ENCODE data around the gene HCN2.
A peak's percentile ranks its signal among the peaks of the same experiment; 100 is the strongest.
"Not testable (repeated sequence)": the region's sequence is repeated elsewhere in the genome, so short reads cannot be mapped to it uniquely, and the experiment has no call there.

HCN2 gene

DNA sequence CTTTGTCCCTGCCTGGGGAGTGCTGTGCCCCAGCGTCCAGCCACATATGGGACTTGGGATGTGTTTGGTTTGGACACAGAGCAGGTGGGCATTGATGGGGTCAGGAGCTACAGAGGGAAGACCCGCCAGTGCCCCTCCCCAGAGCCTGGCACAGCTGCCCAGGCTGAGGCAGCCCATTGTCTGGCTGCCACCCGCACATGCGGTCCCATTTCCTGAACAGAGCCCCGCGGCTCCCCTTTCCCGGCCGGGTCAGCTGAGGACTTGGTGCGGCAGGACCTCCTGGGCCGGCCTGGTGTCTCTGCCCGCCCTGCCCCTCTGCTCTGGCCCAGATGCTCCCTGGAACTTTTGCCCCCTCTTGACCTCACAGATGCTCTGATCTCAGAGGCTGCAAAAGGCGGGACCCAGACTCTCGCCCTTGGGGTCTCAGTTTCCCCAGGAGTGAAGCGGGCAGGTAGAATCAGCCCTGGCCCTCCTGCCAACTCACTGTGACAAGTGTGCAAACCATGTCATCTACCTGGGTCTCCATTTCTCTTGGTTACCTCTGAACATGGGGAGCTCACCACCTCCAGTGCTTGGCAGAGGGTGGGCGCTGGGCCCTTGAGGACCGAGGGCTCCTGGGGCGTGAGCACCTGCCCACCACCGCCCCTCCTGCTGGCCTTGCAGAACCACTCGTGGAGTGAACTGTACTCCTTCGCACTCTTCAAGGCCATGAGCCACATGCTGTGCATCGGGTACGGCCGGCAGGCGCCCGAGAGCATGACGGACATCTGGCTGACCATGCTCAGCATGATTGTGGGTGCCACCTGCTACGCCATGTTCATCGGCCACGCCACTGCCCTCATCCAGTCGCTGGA, 17.8 kb downstream of the HCN2 start:
- DNase-seq, result no peak

- no peak for DNase-seq
Observed at GRCh38 chr19:608155-609003, 18.7 kb downstream of the HCN2 start.

GRCh38 chr19:609004-609346, 19.3 kb downstream of the HCN2 start:
- DNase-seq, result no peak

GRCh38 chr19:610071-610800, 20.6 kb downstream of the HCN2 start:
- peak; percentile 43 for DNase-seq

DNA sequence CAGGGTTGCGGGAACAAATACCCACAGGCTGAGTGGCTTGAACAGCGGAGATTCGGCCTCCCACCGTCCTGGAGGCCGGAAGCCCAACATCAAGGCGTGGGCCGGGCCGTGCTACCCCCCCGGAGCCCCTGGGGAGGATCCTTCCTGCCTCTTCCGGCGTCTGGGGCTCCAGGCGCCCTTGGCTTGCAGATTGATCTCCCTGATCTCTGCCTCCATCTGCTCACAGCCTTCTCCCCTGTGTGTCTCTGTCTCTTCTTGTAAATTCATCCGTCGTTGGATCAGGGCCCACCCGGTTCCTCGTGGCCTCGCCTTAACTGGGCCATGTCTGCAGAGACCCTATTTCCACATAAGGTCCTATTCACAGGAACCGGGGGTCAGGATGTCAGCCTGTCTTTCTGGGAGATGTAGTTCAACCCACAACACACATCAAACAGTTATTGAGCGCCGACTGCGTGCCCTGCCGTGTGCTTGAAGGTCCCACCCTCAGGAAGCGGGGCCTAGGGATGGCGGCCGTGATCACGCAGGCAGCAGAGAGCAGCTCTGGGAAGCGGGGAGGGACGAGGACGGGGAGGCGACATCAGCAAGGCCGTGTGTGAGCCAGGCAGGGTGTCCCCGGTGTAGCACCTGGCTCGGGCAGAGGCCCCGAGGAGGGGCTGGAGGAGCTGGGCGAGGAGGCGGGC, 21.3 kb downstream of the HCN2 start:
- peak; percentile 67 for DNase-seq

- peak; percentile 82 for DNase-seq
Observed at GRCh38 chr19:611481-611868, 21.8 kb downstream of the HCN2 start.

DNA sequence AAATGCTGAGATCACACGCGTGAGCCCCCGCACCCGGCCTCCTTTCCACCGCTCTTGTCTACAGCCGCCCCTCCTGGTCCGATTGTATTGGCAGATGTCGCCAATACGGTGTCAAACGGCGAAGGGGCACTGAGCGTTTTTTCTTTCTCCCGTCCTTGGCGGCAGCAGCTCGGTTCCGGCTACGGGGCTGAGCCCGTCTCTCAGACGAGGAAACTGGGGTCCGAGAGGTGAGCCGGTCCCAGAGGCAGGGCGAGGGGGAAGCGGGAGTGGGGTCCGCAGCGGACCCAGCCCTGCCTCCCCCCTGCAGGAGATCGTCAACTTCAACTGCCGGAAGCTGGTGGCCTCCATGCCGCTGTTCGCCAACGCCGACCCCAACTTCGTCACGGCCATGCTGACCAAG, 23.3 kb downstream of the HCN2 start:
- DNase-seq, result no peak

DNA sequence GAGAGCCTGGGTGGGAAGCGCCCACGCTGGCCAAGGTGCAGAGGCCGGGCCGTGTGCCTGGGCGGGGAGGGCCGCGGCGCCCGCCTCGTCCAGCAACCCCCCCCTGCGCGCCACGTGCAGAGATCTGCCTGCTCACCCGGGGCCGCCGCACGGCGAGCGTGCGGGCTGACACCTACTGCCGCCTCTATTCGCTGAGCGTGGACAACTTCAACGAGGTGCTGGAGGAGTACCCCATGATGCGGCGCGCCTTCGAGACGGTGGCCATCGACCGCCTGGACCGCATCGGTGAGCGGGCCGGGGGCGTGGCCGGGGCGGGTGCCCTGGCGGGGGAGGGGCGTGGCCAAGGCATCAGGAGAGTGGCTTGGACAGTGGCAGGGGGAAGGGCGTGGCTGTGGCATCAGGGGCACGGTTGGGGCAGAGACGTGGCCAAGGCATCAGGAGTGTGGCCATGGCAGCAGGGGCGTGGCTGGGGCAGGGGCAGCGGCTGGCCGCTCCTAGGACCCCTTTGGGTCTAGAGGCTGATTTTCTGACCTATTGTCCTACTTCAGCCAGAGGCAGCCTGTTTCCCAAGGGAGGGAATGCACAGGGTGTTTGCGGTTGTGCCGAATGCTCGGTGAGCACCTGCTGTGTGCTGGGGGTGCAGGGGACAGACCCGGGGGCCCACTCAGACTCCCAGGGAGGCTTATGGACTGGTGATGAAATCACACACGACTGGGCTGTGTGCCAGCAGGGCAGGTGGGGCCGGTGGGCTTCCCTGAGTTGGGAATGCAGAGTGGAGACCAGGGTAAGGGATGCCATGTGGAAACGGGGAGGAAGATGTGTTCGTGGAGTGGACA, 24.3 kb downstream of the HCN2 start:
- DNase-seq, result no peak

- DNase-seq, result no peak
Observed at GRCh38 chr19:615619-616018, 25.9 kb downstream of the HCN2 start.

DNA sequence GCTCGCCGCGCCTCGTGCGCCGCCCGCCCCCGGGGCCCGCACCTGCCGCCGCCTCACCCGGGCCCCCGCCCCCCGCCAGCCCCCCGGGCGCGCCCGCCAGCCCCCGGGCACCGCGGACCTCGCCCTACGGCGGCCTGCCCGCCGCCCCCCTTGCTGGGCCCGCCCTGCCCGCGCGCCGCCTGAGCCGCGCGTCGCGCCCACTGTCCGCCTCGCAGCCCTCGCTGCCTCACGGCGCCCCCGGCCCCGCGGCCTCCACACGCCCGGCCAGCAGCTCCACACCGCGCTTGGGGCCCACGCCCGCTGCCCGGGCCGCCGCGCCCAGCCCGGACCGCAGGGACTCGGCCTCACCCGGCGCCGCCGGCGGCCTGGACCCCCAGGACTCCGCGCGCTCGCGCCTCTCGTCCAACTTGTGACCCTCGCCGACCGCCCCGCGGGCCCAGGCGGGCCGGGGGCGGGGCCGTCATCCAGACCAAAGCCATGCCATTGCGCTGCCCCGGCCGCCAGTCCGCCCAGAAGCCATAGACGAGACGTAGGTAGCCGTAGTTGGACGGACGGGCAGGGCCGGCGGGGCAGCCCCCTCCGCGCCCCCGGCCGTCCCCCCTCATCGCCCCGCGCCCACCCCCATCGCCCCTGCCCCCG, 26.5 kb downstream of the HCN2 start:
- DNase-seq, result no peak

GRCh38 chr19:616747-617526, 27.3 kb downstream of the HCN2 start:
- no peak for DNase-seq

- DNase-seq, result no peak
Observed at GRCh38 chr19:617551-618246, 28.0 kb downstream of the HCN2 start.

- DNase-seq, result no peak
Observed at GRCh38 chr19:618247-618619, 28.6 kb downstream of the HCN2 start.

DNA sequence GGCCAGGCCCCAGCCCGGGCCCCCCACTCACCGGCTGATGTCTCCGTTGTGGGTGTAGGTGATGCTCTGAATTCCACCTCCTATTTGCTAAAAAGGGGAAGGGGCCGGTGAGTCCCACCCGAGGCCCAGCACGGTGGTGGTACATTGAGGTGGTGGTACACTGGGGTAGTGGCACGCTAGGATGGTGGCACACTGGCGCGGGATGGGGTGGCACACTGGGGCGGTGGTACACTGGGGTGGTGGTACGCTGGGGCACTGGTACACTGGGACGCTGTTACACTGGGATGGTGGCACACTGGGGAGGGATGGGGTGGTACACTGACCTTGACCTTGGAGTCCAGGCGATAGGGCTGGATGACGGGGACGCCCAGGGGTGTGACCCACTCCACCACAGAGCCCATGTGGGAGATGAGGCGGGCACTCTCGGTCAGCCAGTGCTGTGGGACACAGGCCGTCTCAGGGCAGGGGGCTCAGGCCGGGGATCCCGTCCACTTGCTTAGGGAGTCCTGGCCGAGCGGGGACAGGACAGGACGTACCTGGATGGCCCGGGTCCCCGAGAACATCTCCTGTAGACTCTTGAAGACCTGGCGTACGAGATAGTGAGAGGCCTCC, 29.1 kb downstream of the HCN2 start:
- no peak for DNase-seq

DNA sequence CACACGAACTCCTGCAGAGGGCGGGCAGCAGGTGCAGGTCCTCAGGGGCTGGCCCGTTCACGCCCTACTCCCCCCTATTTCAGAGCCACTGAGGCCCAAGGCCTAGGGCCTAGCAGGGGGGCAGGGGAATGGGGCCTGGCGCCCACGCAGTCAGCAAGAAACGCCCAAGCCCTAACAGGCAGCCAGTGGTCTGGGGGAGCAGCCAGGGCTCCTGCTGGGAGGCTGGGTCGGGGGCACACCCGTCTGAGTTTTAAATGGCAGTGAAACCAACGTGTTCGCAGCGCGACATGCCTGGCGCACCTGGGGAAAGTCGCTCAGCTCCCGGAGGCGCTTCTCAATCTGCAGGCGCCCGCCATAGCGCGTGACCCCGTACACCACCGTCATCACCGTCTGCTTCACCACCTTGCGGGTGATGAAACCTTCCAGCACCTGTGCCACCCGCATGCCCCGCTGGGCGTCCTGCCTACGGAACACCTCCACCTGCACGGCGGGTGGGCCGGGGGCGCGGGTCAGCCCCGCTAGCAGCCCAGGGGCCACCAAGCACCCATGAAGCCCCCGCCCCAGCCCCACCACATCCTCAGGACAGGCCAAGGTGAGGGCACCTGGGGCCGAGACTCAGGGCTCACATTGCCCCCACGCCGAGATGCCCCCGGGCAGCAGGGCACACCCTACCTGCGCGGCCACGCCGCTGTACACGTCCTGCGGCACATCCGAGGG, 29.8 kb downstream of the HCN2 start:
- no peak for DNase-seq

DNA sequence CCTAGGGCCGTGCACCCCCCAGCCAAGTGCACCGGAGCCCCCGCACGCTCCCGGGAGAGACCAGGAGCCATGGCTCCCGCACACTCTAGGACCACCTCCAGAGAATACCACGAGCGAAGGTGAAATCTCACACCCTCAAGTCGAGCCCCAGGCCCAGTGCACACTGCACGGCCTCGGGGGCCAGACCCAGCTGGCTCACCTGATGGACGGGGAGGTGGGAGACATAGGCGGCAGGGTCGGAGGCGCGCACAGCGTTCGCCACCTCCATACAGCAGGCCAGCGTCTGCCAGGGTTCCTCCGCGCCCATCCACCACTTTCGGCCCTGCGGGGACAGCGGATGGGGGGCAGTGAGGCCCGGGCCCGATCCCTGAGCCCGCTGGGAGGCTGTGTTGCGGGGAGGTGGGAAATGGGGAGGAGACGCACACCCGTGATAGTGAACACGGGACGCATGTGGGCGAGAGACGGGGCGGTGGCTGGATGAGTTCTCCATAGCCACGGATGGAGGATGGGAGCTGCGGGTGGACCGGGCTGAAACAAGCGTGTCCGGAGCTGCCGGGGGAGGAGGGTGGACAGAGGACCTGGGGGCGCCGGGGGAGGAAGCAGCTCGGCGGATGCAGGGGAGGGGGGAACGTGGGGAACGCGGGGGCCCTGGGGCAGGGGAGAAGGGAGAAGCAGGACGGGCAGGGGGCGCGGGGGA, 30.6 kb downstream of the HCN2 start:
- no peak for DNase-seq

- DNase-seq, result not testable (repeated sequence)
Observed at GRCh38 chr19:621191-621590, 31.5 kb downstream of the HCN2 start.

DNA sequence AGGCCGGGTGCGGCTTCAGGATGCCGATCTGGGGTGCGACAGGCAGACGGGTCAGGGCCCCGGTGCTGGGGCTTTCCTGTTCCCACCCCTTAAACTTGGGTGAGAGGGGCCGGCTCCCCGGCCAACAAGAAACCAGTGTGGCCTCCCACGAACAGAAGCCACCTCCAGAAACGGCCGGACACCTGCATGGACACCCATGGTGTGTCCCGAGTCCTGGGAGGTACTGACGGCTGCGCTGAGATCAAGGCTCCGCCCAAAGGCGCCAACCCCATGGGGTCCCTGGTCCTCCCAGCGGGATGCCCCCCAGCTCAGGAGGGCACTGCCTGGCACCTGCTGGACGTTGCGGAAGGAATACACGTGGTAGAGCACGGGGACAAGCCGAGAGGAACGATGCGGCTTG, 32.1 kb downstream of the HCN2 start:
- DNase-seq, result no peak
